ENCODE results near the gene SPOCK3. TPM values are rescaled to one million over a fixed set of nuclear protein-coding genes. Genes with fewer than 3 reads are reported as not detected.
"Not testable (repeated sequence)": the region's sequence is repeated elsewhere in the genome, so short reads cannot be mapped to it uniquely, and the experiment has no call there.

Gene SPOCK3
- not detected for polyA plus RNA-seq (2012; ENCODE audit: low read depth, missing spikeins)

GRCh38 chr4:167234316-167234881 is at the start of gene SPOCK3:
Gene SPOCK3 (minus strand): TSS chr4:167234494.
- FAIRE-seq = no peak
- no peak for DNase-seq (ENCODE audit: insufficient read length, low spot score)
- TF ChIP-seq SPI1 (IDR thresholded peaks at IDR 0.05; ENCODE audit: low read depth, low read length) (no peak), POLR2AphosphoS5 (IDR thresholded peaks at IDR 0.05; ENCODE audit: low read depth, low read length) (no peak), POLR2A (IDR thresholded peaks at IDR 0.05; ENCODE audit: low read depth, low read length) (no peak), PAX5 (IDR thresholded peaks at IDR 0.05; ENCODE audit: insufficient read depth, low read length, severe bottlenecking) (no peak), TAF1 (IDR thresholded peaks at IDR 0.05; ENCODE audit: low read depth, low read length) (no peak), POU2F2 (IDR thresholded peaks at IDR 0.05; ENCODE audit: low read depth, low read length) (no peak)

DNA sequence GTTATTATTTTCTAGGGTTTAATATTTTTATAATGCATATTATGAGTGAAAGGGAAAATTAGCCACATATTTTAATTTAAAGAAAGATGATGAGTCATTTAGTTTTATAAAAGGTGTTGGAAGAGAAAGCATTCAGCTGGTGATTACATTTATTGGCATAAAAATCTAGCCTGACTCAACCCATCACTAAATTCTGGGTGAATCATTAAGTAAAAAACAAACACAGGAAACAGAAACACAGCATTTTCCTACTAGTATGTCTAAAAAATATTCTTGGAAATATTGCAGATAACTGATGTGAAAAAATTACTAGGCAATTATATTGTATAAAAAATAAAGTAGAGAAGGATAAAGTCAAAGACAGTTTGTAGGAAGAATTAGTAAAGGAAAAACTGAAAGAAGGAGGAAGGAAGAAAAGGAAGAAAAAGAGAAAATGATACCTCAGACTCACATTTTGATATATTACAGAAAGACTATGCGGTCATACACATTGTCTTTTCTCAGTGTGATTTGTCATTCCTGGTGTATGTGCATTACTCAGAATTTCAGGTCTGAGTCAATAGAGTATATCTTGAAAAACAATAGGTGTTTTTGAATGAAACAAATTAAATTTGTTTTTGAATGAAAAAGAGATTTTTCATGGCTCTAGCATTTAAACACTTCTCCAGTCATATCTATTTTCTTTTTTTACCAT is 48.0 kb upstream of the SPOCK3 start:
- DNase-seq (ENCODE audit: insufficient read length, low spot score) (no peak), FAIRE-seq (no peak)
- TF ChIP-seq POU2F2 (IDR thresholded peaks at IDR 0.05; ENCODE audit: low read depth, low read length) (no peak), POLR2AphosphoS5 (IDR thresholded peaks at IDR 0.05; ENCODE audit: low read depth, low read length) (no peak), PAX5 (IDR thresholded peaks at IDR 0.05; ENCODE audit: insufficient read depth, low read length, severe bottlenecking) (no peak), POLR2A (IDR thresholded peaks at IDR 0.05; ENCODE audit: low read depth, low read length) (no peak), SPI1 (IDR thresholded peaks at IDR 0.05; ENCODE audit: low read depth, low read length) (no peak), TAF1 (IDR thresholded peaks at IDR 0.05; ENCODE audit: low read depth, low read length) (no peak)

GRCh38 chr4:167281545-167281944 is 47.3 kb upstream of the SPOCK3 start:
- DNase-seq (ENCODE audit: insufficient read length, low spot score); FAIRE-seq: not testable (repeated sequence)

GRCh38 chr4:167274351-167274750 is 40.1 kb upstream of the SPOCK3 start:
- DNase-seq (ENCODE audit: insufficient read length, low spot score) = no peak
- TF ChIP-seq SPI1 (IDR thresholded peaks at IDR 0.05; ENCODE audit: low read depth, low read length) (no peak), POU2F2 (IDR thresholded peaks at IDR 0.05; ENCODE audit: low read depth, low read length) (no peak), POLR2AphosphoS5 (IDR thresholded peaks at IDR 0.05; ENCODE audit: low read depth, low read length) (no peak), TAF1 (IDR thresholded peaks at IDR 0.05; ENCODE audit: low read depth, low read length) (no peak), POLR2A (IDR thresholded peaks at IDR 0.05; ENCODE audit: low read depth, low read length) (no peak), PAX5 (IDR thresholded peaks at IDR 0.05; ENCODE audit: insufficient read depth, low read length, severe bottlenecking) (no peak)
- no peak for FAIRE-seq

DNA sequence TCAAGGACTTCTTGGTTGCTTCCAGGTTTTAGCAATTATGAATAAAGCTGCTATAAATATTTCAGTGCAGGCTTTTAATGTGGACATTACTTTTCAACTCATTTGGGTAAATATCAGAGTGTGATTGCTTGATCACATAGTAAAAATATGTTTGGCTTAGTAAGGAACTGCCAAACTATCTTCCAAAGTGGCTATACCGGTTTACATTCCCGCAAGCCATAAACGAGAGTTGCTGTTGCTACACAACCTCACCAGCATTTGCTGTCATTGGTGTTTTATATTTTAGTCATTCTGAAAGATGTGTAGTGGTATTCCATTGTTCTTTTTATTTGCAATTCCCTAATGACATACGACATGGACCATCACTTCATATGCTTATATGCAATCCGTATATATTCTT is 30.9 kb upstream of the SPOCK3 start:
- TF ChIP-seq TAF1 (IDR thresholded peaks at IDR 0.05; ENCODE audit: low read depth, low read length) (no peak), POLR2AphosphoS5 (IDR thresholded peaks at IDR 0.05; ENCODE audit: low read depth, low read length) (no peak)
- FAIRE-seq = no peak
- DNase-seq (ENCODE audit: insufficient read length, low spot score) = no peak

DNA sequence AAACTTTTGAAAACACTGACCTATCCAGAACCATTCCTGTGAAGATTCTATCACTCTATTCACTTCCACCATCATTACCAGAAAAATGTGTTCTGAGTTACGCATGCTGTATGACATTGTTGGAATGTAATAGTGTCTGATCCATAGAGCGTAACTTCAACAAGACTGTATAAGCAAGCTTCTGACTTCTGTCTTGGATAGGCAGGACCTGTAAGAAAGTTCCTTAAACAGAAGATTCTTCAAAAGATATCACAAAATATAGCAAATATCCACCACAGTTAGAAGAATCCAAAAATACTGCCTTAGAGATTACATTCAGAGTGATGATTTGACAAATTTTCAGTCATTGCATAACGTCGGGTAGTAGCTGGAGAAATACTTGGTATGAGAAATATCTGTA is 14.0 kb upstream of the SPOCK3 start:
- no peak for TF ChIP-seq POLR2AphosphoS5 (IDR thresholded peaks at IDR 0.05; ENCODE audit: low read depth, low read length)
- TF ChIP-seq PAX5 (IDR thresholded peaks at IDR 0.05; ENCODE audit: insufficient read depth, low read length, severe bottlenecking) = no peak
- no peak for TF ChIP-seq SPI1 (IDR thresholded peaks at IDR 0.05; ENCODE audit: low read depth, low read length)
- TF ChIP-seq POU2F2 (IDR thresholded peaks at IDR 0.05; ENCODE audit: low read depth, low read length) = no peak
- TF ChIP-seq POLR2A (IDR thresholded peaks at IDR 0.05; ENCODE audit: low read depth, low read length) = no peak
- TF ChIP-seq TAF1 (IDR thresholded peaks at IDR 0.05; ENCODE audit: low read depth, low read length) = no peak
- no peak for FAIRE-seq
- no peak for DNase-seq (ENCODE audit: insufficient read length, low spot score)

DNA sequence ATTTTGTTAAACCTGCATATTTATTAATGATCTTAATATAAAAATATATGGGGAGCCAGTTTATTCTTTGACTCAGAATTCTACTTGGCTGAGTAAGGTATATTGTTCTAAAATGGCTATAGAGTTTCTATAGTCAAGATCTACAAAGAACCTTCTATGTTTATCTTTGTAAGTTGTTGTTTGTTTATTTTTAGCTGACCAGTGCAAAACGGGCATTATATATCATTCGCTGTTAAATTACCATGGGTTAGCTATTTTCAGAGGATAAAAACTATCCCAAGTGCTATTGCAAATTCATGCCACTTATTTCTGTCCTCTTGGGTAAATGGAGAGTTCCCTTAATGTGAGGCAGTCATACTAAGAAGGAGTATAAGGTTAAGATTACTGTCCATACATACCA is 5.3 kb upstream of the SPOCK3 start:
- no peak for FAIRE-seq
- TF ChIP-seq PAX5 (IDR thresholded peaks at IDR 0.05; ENCODE audit: insufficient read depth, low read length, severe bottlenecking) = no peak
- DNase-seq (ENCODE audit: insufficient read length, low spot score) = no peak

GRCh38 chr4:167238226-167238625 is 3.9 kb upstream of the SPOCK3 start:
- DNase-seq (ENCODE audit: insufficient read length, low spot score) (no peak), FAIRE-seq (no peak)
- TF ChIP-seq TAF1 (IDR thresholded peaks at IDR 0.05; ENCODE audit: low read depth, low read length) (no peak), PAX5 (IDR thresholded peaks at IDR 0.05; ENCODE audit: insufficient read depth, low read length, severe bottlenecking) (no peak), POU2F2 (IDR thresholded peaks at IDR 0.05; ENCODE audit: low read depth, low read length) (no peak), SPI1 (IDR thresholded peaks at IDR 0.05; ENCODE audit: low read depth, low read length) (no peak), POLR2AphosphoS5 (IDR thresholded peaks at IDR 0.05; ENCODE audit: low read depth, low read length) (no peak), POLR2A (IDR thresholded peaks at IDR 0.05; ENCODE audit: low read depth, low read length) (no peak)

- TF ChIP-seq POLR2A (IDR thresholded peaks at IDR 0.05; ENCODE audit: low read depth, low read length) (no peak), PAX5 (IDR thresholded peaks at IDR 0.05; ENCODE audit: insufficient read depth, low read length, severe bottlenecking) (no peak), POU2F2 (IDR thresholded peaks at IDR 0.05; ENCODE audit: low read depth, low read length) (no peak), POLR2AphosphoS5 (IDR thresholded peaks at IDR 0.05; ENCODE audit: low read depth, low read length) (no peak), SPI1 (IDR thresholded peaks at IDR 0.05; ENCODE audit: low read depth, low read length) (no peak), TAF1 (IDR thresholded peaks at IDR 0.05; ENCODE audit: low read depth, low read length) (no peak)
- DNase-seq (ENCODE audit: insufficient read length, low spot score) (no peak), FAIRE-seq (no peak)
These were observed 494 bp downstream of the SPOCK3 start for GRCh38 chr4:167233685-167234315.

Data from GM12891 (cell line).